CD8-positive, alpha-beta memory T cell (primary cell): ENCODE results near the gene TEX29. TPM values are rescaled to one million over a fixed set of nuclear protein-coding genes. Genes with fewer than 3 reads are reported as not detected.

Experiments used
- CTCF ChIA-PET: fragments of 350-600 bp; sonication (Branson Sonifier 250); formaldehyde crosslinking; loops from one replicate; lab custom pipeline; 2021; ENCODE audit warnings: antibody characterized with exemption; lab: Charles Lee
- POLR2A ChIA-PET: fragments of 350-600 bp; sonication (Branson Sonifier 250); formaldehyde crosslinking; loops from one replicate; lab custom pipeline; 2021; ENCODE audit warnings: antibody characterized with exemption; lab: Charles Lee
- DNase-seq, 5 donors: peaks; one replicate each; pipeline versions ENCODE4 v3.0.0 to v3.0.0-alpha.2; 2020 to 2022; ENCODE audit warnings: mixed read lengths in 1 of 5
- H3K27ac ChIP-seq: one replicate; pipeline ENCODE4 v1.7.0; 2013; ENCODE audit warnings: low read depth, mild to moderate bottlenecking, low read length, moderate library complexity
- H3K27me3 ChIP-seq: 2 replicates; pipeline ENCODE4 v1.7.0; 2013; ENCODE audit warnings: low read length, mild to moderate bottlenecking; ENCODE audit not compliant: insufficient read depth, poor library complexity, severe bottlenecking
- H3K36me3 ChIP-seq: 2 replicates; pipeline ENCODE4 v1.7.0; 2013; ENCODE audit warnings: mild to moderate bottlenecking, low read length, moderate library complexity; ENCODE audit not compliant: insufficient read depth
- H3K4me1 ChIP-seq: 2 replicates; pipeline ENCODE4 v1.7.0; 2013; ENCODE audit warnings: mild to moderate bottlenecking, low read length, moderate library complexity; ENCODE audit not compliant: insufficient read depth
- H3K4me3 ChIP-seq: 2 replicates; pipeline ENCODE4 v1.7.0; 2013; ENCODE audit warnings: mild to moderate bottlenecking, low read length
- H3K9me3 ChIP-seq: 2 replicates; pipeline ENCODE4 v1.7.0; 2013; ENCODE audit warnings: mild to moderate bottlenecking, low read length
- H3K27ac Mint-ChIP-seq, 8 donors: one replicate each; pipeline ENCODE4 v1.8.0; 2020 to 2021; ENCODE audit warnings: mixed read lengths in 8 of 8, mild to moderate bottlenecking in 6 of 8, inconsistent platforms in 3 of 8, moderate library complexity in 3 of 8
- H3K27me3 Mint-ChIP-seq, 2 donors: one replicate each; pipeline ENCODE4 v1.8.0; 2020 to 2021; ENCODE audit warnings: mixed read lengths in 2 of 2, mild to moderate bottlenecking in 1 of 2, moderate library complexity in 1 of 2
- H3K36me3 Mint-ChIP-seq, 3 donors: one replicate each; pipeline ENCODE4 v1.8.0; 2020 to 2021; ENCODE audit warnings: mixed read lengths in 3 of 3, inconsistent platforms in 1 of 3, mild to moderate bottlenecking in 1 of 3
- H3K4me1 Mint-ChIP-seq, 3 donors: one replicate each; pipeline ENCODE4 v1.8.0; 2020 to 2021; ENCODE audit warnings: mixed read lengths in 3 of 3, inconsistent platforms in 1 of 3, mild to moderate bottlenecking in 1 of 3
- H3K4me3 Mint-ChIP-seq, 7 donors: one replicate each; pipeline ENCODE4 v1.8.0; 2020 to 2021; ENCODE audit warnings: mixed read lengths in 7 of 7, mild to moderate bottlenecking in 6 of 7, moderate library complexity in 4 of 7, inconsistent platforms in 2 of 7
- H3K9me3 Mint-ChIP-seq, 5 donors: one replicate each; pipeline ENCODE4 v1.8.0; 2020 to 2022; ENCODE audit warnings: mixed read lengths in 5 of 5, mild to moderate bottlenecking in 3 of 5, moderate library complexity in 2 of 5, inconsistent platforms in 1 of 5
- polyA plus RNA-seq: library from polyadenylated mRNA; unstranded; fragments of 300-500 nt; fragmentation: Illumina TruSeq; gene quantifications from one replicate; pipeline ENCODE4 v1.2.3, GENCODE V29; 2021
- total RNA-seq, 2 experiments: library from RNA; stranded (reverse); gene quantifications; one replicate each; pipeline ENCODE4 v1.2.3, GENCODE V29; 2021

Gene TEX29
- total and polyA plus RNA-seq, 3 experiments from 2014 or later, result not detected

DNA sequence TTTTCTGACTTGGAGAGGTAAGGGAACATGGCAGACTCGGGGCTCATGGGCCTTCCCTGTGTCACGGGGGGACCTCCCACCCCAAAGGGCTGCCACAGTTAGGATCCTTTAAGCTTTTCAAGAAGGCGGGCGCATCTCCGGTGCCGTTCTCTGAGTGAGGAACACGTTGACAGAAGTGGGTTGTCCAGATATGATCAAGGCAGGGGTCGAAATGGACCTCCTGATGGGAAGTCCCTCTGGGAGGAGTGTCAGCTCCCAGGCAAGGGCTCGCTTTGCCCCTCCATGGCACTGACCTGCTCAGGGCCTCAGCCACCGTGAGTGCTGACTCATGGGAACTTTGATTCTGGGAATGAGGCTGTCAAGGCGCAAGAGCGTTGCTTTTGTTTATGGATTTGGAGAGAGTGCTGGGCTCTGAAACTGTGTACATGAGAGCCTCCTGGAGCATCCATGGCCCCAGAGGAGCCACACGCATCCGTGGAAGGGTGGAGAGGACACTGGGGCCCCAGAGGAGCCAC lies 6.5 kb upstream of the TEX29 start:
- H3K4me3 ChIP-seq, result no peak overlapping the region
- H3K36me3 Mint-ChIP-seq, result peaks cover 20 to 48% (median 31%) of the 10 kb centered on the region in 3 donors
- peaks cover 0 to 21% (median 14%) of the 10 kb centered on the region in 5 donors for H3K9me3 Mint-ChIP-seq
- ChIA-PET CTCF (no interaction called here), POLR2A (no interaction called here)
- no peak overlapping the region for H3K27ac ChIP-seq
- H3K27ac Mint-ChIP-seq, result no peak overlapping the region
- no peaks in the 10 kb centered on the region for H3K4me1 Mint-ChIP-seq
- H3K27me3 ChIP-seq, result no peaks in the 10 kb centered on the region
- no peaks in the 10 kb centered on the region for H3K36me3 ChIP-seq
- no peaks in the 10 kb centered on the region for H3K27me3 Mint-ChIP-seq
- H3K4me1 ChIP-seq, result no peaks in the 10 kb centered on the region
- H3K9me3 ChIP-seq, result no peaks in the 10 kb centered on the region
- no peak for DNase-seq
- no peak overlapping the region for H3K4me3 Mint-ChIP-seq

DNA sequence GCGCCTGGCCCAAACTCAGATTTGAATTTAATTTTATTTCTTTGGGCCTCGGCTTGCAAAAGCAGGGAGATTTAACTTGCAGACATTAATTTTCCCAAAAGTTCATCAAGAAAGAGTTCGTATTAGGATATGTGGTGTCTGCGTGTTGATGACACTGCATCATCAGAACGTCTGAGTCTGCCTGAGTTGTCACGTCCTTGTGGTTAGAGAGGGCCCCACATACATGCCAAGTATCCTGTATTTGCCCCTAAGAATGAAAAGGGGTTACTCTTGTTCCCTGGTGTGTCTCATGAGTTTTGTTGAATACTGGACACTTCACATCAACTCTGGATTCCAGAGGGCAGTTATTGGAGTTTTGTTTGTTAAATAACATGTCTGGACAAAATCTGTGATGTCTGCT lies 5.6 kb upstream of the TEX29 start:
- Histone ChIP-seq H3K4me1 (no peaks in the 10 kb centered on the region), H3K27ac (no peak overlapping the region), H3K4me3 (no peak overlapping the region), H3K36me3 (no peaks in the 10 kb centered on the region), H3K9me3 (no peaks in the 10 kb centered on the region), H3K27me3 (no peaks in the 10 kb centered on the region)
- peaks cover 0 to 2% of the 10 kb centered on the region in 2 donors for H3K27me3 Mint-ChIP-seq
- no peak overlapping the region for H3K4me3 Mint-ChIP-seq
- peaks cover 16 to 40% (median 27%) of the 10 kb centered on the region in 3 donors for H3K36me3 Mint-ChIP-seq
- H3K27ac Mint-ChIP-seq, result no peak overlapping the region
- no peaks in the 10 kb centered on the region for H3K4me1 Mint-ChIP-seq
- no peak for DNase-seq
- POLR2A ChIA-PET, result no interaction called here
- CTCF ChIA-PET, result no interaction called here
- H3K9me3 Mint-ChIP-seq, result peaks cover 0 to 21% (median 14%) of the 10 kb centered on the region in 5 donors

DNA sequence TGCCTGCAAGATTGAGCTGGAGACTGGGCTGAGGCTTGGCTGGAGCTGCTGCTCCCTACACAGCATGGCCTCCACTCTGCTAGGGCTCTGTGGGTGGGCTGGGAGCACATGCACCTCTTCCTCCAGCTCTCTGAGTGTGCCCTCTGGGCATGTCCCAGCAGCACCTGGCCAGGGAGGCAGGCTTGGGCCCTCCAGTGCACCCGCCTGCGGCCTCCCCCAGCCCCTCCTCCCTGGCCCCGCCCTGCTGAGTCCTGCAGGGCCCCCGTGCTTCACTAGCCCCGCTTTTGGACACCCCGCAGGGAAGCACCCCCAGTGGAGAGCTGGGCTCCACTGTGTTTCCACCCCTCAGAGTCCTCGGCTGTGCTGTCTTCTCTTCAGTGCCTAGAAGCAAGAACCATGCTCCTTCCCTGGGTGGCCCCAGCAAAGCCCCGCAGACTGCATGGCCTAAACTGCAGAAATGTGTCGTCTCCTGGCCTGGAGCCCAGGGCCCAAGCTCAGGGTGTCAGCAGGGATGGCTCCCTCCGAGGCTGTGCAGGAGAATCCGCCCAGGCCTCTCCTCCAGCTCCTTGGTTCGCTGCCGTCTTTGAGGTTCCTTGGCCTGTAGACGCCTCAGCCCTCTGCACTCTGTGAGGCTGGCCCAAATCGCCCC lies 5.0 kb upstream of the TEX29 start:
- no peaks in the 10 kb centered on the region for H3K27me3 ChIP-seq
- no peak overlapping the region for H3K4me3 ChIP-seq
- H3K9me3 Mint-ChIP-seq, result peaks cover 0 to 15% (median 13%) of the 10 kb centered on the region in 5 donors
- H3K27ac ChIP-seq, result no peak overlapping the region
- H3K9me3 ChIP-seq, result no peaks in the 10 kb centered on the region
- DNase-seq, result no peak
- H3K4me1 ChIP-seq, result no peaks in the 10 kb centered on the region
- no peak overlapping the region for H3K27ac Mint-ChIP-seq
- ChIA-PET POLR2A (no interaction called here), CTCF (no interaction called here)
- H3K36me3 Mint-ChIP-seq, result peaks cover 16 to 33% (median 24%) of the 10 kb centered on the region in 3 donors
- H3K4me3 Mint-ChIP-seq, result no peak overlapping the region
- H3K4me1 Mint-ChIP-seq, result no peaks in the 10 kb centered on the region
- no peaks in the 10 kb centered on the region for H3K36me3 ChIP-seq
- peaks cover 0 to 2% of the 10 kb centered on the region in 2 donors for H3K27me3 Mint-ChIP-seq

DNA sequence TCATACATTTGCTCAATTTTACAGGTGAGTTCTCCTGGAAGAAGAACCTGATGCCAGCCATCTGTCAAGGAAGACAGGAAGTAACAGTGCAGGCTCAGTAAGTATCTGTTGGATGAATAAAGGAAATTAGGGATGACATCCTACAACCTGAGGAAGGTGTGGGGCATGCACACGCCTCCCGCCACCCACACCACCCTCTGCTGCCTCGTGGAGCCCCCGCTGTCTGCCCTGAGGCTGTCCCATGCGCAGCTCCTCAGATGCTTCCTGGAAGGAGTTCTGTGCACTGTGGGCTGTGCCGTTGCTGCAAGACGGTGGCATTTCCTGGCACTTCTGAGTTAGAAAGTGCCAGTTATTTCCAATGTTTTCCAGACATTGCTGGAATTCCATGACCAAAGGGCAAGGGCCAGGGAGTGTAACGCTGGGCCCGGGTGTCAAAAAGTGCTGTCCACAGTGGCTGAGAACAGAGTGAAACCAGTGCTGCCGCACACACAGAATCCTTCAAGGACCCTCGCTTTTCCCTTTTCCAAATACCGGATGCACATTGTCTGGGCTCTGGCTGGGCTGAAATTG lies 4.2 kb upstream of the TEX29 start:
- no peaks in the 10 kb centered on the region for H3K9me3 ChIP-seq
- no peak for DNase-seq
- no peaks in the 10 kb centered on the region for H3K4me1 ChIP-seq
- Mint-ChIP-seq H3K9me3 (peaks cover 0 to 13% (median 7%) of the 10 kb centered on the region in 5 donors), H3K27ac (peak overlapping the region in 2 of 8 donors; percentile 29 to 36), H3K36me3 (peaks cover 8 to 26% (median 19%) of the 10 kb centered on the region in 3 donors), H3K4me3 (no peak overlapping the region), H3K4me1 (no peaks in the 10 kb centered on the region), H3K27me3 (peaks cover 0 to 2% of the 10 kb centered on the region in 2 donors)
- no peak overlapping the region for H3K4me3 ChIP-seq
- H3K27me3 ChIP-seq, result no peaks in the 10 kb centered on the region
- POLR2A ChIA-PET, result no interaction called here
- no peaks in the 10 kb centered on the region for H3K36me3 ChIP-seq
- CTCF ChIA-PET, result no interaction called here
- H3K27ac ChIP-seq, result no peak overlapping the region

DNA sequence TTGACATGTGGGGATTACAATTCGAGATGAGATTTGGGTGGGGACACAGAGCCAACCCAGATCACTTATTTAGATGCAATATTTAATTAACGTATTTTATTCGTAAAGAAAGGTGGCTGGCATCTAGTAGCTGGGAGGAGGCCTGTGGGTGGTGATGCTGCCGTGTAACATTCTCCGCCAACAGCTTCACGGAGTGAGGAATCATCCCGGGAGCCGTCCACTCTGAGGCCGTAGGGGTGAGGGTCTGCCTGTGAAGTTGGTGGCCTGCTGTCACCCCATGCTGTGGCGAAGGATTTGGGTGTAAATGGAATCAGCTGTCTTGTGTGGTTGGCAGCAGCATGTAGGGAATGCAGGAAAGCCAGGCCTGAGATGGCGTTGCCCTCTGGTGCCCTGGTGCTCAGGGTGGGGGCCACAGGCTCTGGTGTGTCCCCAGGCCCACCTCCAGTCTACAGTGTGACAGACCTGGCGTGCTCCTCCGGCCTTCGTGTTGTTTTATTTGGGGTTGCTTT lies 3.3 kb upstream of the TEX29 start:
- Histone ChIP-seq H3K27me3 (no peaks in the 10 kb centered on the region), H3K4me3 (no peak overlapping the region), H3K4me1 (no peaks in the 10 kb centered on the region), H3K9me3 (no peaks in the 10 kb centered on the region), H3K27ac (no peak overlapping the region), H3K36me3 (no peaks in the 10 kb centered on the region)
- Mint-ChIP-seq H3K27me3 (peaks cover 0 to 2% of the 10 kb centered on the region in 2 donors), H3K36me3 (peaks cover 4 to 17% (median 15%) of the 10 kb centered on the region in 3 donors), H3K9me3 (peaks cover 0 to 4% (median 3%) of the 10 kb centered on the region in 5 donors), H3K4me3 (peak overlapping the region in 1 of 7 donors; percentile 9), H3K4me1 (no peaks in the 10 kb centered on the region), H3K27ac (no peak overlapping the region)
- CTCF ChIA-PET, result no interaction called here
- DNase-seq, result no peak
- POLR2A ChIA-PET, result no interaction called here

DNA sequence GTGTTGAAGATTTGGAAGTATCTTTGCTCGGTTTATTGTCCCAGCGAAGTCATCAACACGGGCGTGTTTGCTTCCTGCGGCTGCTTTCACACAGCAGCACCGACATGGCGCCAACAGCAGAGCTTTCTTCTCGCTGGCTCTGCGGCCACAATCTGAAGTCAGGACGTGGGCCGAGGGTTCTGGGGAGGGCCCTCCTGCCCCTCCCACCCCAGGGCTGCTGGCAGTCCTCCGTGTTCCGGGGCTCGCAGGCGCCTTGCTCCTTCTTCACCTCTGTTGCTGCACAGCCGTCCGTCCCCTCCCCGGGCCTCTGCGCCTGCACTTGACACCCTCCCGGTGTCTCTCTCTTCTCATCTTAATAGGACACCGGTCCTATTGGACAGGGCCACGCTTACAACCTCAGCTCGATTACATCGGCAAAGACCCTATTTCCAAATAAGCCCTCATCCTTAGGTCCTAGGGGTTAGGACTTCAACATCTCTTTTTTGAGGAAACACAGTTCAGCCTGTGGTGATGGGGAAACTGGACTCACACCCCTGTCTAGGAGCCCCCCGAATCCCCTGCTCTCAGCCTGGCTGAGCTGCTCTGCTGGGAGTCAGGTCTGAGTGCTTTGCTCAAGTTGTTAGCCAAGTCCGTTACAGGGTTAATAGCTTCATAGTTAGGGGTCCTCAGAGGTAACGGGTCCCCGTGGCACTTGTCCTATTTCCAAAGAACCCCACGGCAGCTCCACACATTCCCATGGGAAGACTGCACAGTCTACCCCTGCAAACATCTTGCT lies 2.7 kb upstream of the TEX29 start:
- H3K9me3 ChIP-seq, result no peaks in the 10 kb centered on the region
- ChIA-PET CTCF (no interaction called here), POLR2A (no interaction called here)
- no peak overlapping the region for H3K27ac ChIP-seq
- Mint-ChIP-seq H3K9me3 (peaks cover 0 to 3% (median 0%) of the 10 kb centered on the region in 5 donors), H3K27ac (peak overlapping the region in 1 of 8 donors; percentile 43), H3K4me1 (no peaks in the 10 kb centered on the region), H3K4me3 (no peak overlapping the region), H3K36me3 (peaks cover 4 to 15% (median 10%) of the 10 kb centered on the region in 3 donors), H3K27me3 (peaks cover 0 to 2% of the 10 kb centered on the region in 2 donors)
- no peaks in the 10 kb centered on the region for H3K4me1 ChIP-seq
- H3K4me3 ChIP-seq, result no peak overlapping the region
- no peaks in the 10 kb centered on the region for H3K27me3 ChIP-seq
- no peaks in the 10 kb centered on the region for H3K36me3 ChIP-seq
- no peak for DNase-seq

DNA sequence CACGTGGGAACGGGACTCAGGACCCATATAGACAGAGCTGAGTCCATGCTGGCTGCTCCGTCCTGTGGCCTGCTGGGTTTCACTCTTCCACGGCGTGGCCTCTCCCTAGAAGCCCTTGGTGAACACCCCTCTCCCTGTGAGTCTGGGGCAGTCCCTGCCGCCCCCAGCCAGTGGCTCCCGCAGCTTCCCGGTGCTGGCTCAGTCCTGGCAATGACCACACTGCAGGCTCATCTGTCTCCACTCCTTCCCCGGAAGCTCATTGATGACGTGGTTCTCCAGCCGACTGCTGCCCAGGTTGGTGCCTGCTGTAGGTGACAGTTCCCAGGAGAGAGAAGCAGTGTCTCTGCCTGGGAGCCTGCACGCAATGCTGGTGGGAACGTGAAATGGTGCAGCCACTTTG lies 2.1 kb upstream of the TEX29 start:
- Mint-ChIP-seq H3K9me3 (no peaks in the 10 kb centered on the region), H3K27ac (no peak overlapping the region), H3K27me3 (peaks cover 0 to 2% of the 10 kb centered on the region in 2 donors)

More for the DNA sequence above, 2.1 kb upstream of the TEX29 start:
- ChIA-PET POLR2A (no interaction called here), CTCF (no interaction called here)
- Histone ChIP-seq H3K36me3 (no peaks in the 10 kb centered on the region), H3K27ac (no peak overlapping the region), H3K9me3 (no peaks in the 10 kb centered on the region), H3K4me1 (no peaks in the 10 kb centered on the region), H3K4me3 (no peak overlapping the region), H3K27me3 (no peaks in the 10 kb centered on the region)
- Mint-ChIP-seq H3K36me3 (peaks cover 4 to 12% (median 4%) of the 10 kb centered on the region in 3 donors), H3K4me1 (peaks cover 0 to under 1% (median 0%) of the 10 kb centered on the region in 3 donors), H3K4me3 (no peak overlapping the region)
- no peak for DNase-seq
